GM19372 (cell line): ENCODE measurements around the gene LYRM1.
"Not testable (repeated sequence)": the region's sequence is repeated elsewhere in the genome, so short reads cannot be mapped to it uniquely, and the experiment has no call there.

ENCODE experiments used
- ATAC-seq: cut with Tn5 transposase; IDR thresholded peaks from one replicate; pipeline ENCODE4 v1.9.1; 2021; ENCODE audit warnings: mild to moderate bottlenecking, low read depth, moderate library complexity; ENCODE audit not compliant: unreplicated experiment

Gene LYRM1

GRCh38 chr16:20929676-20930364 lies 29.2 kb downstream of the LYRM1 start:
- not testable (repeated sequence) for ATAC-seq

GRCh38 chr16:20930365-20930690 lies 29.8 kb downstream of the LYRM1 start:
- no peak for ATAC-seq

DNA sequence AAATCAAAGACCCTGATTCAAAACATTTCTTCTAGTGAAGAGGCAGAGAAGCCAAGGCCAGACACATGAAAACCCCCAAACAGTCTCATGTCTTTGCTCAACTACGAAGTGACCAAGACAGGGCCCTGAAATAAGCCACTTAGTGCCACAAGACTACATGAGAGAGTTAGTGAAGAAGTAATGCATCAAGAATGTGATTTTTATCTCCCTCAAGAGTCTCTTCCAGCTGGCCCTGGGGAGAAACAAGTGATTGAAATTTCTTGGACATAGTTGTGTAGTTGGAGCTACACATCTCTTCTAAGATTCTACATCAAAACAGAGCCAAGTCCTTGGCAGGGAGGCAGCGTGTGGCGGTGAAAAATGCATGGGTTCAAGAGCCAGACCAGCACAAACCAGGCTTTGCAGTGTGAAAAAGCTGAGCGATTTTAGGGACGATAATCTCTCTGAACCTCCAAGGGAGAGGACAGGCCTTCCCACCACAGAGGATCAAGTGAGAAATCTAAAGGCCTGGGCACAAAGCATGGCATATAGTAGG lies 30.6 kb downstream of the LYRM1 start:
- no peak for ATAC-seq

GRCh38 chr16:20933589-20933988 lies 33.0 kb downstream of the LYRM1 start:
- ATAC-seq = no peak

GRCh38 chr16:20937736-20938135 lies 37.2 kb downstream of the LYRM1 start:
- no peak for ATAC-seq

DNA sequence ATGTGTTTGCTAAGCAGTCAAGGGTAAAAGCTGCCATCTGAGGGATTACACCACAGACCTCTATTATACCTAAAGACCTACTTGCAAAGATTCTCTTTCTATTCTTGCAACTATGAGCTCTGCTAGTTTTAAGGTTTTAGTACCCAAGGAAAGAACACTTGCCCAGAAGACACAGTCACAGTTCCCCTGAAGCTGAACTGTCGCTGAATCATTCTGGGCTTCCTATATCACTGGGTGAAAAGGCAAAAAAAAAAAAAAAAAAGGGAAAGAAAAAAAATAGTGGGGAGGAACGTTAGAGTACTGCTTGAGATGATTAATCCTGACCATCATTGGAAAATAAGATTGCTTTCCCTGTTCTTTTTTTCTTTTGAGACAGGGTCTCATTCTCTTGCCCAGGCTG lies 37.9 kb downstream of the LYRM1 start:
- no peak for ATAC-seq

GRCh38 chr16:20939611-20940010 lies 39.0 kb downstream of the LYRM1 start:
- no peak for ATAC-seq

DNA sequence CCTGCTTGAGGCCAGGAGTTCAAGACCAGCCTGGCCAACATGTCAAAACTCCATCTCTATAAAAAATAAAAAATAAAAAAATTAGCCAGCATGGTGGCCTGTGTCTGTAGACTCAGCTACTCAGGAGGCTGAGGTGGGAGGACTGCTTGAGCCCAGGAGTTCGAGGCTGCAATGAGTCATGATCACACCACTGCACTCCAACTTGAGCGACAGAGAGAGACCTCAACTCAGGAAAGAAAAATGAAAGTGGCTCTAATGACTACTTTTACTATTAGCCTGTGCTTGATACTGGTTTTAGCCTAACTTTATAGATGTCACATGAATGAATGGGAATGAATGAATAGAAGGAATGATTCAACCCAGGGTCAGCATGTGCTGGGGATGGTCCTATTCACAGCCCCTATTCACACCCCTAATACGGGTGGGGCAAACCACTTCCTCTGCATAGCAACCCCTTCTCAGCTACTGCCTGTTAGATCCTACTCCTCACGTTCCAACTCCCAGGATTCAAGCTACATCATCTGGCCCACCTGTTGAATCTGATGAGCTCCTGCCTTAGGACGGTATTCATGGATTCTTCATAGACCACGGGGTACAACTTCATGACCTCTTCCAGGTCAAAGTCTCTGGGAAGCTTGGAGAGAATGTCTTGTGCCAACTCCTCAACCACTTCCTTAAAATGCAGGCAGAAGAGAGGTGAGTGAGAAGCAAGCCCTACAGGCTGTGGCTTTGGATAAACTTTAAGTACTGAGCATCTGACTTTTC lies 40.5 kb downstream of the LYRM1 start:
- no peak for ATAC-seq

- ATAC-seq = no peak
These were observed 41.0 kb downstream of the LYRM1 start for GRCh38 chr16:20941636-20941926.

GRCh38 chr16:20942256-20942655 lies 41.7 kb downstream of the LYRM1 start:
- ATAC-seq = no peak

GRCh38 chr16:20944861-20945574 lies 44.4 kb downstream of the LYRM1 start:
- no peak for ATAC-seq

GRCh38 chr16:20945575-20945875 lies 45.0 kb downstream of the LYRM1 start:
- ATAC-seq = not testable (repeated sequence)

- ATAC-seq = no peak
These were observed 45.6 kb downstream of the LYRM1 start for GRCh38 chr16:20946015-20946629.

DNA sequence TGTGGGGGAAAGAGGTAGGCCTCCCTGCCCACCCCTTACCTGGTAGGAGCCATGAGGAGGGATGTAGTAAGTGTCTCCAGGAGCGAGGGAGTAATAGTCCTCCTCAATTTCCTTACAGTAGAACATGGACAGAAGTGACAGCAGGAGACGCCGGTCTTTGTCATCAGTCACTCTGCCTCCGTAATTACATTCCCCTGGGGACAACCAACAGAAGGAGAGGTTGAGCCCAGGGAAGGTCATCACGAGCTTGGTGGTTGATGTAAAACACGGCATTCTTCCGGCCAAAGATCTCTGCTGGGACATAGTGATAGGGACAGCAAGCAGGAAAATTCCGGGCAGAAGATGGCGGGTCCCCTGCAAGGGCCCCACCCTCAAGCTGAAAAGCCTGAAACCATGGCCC lies 47.9 kb downstream of the LYRM1 start:
- no peak for ATAC-seq

DNA sequence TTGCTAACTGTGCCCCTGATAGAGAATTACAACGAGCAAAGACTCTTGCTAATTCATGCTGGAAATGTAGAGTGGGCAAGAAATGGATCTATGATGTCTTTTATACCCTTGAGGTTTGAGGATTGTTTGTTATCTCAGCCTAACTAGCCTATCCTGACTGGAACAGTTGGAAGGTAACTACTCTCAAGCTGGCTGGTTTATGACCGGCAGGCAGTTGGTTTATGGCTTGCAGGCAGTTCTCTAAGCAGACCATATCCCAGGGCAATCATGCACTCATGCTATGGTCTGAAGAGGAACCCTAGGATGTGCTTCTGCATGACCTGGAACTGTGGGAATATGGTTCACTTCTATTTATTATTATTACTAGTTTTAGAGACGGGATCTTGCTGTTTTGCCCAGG lies 49.1 kb downstream of the LYRM1 start:
- ATAC-seq = no peak

DNA sequence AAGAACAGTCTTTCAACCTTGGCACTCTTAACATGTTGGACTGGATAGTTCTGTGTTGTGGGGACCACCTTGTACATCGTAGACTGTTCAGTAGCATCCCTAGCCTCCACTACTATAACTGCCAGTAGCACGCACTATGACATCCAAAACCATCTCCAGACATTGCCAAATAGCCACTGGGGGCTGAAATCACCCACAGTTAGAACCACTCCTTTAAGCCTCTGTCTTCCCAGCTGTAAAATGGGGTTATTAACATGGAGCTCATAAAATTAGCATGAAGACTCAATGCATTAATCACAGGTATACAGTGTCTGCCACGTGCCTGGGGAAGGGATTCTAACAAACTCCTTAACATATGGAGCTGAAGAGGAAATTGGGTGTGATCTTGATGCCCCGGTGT lies 49.7 kb downstream of the LYRM1 start:
- ATAC-seq = no peak

GRCh38 chr16:20952139-20952920 lies 51.8 kb downstream of the LYRM1 start:
- no peak for ATAC-seq

GRCh38 chr16:20954574-20954973 lies 54.0 kb downstream of the LYRM1 start:
- no peak for ATAC-seq

DNA sequence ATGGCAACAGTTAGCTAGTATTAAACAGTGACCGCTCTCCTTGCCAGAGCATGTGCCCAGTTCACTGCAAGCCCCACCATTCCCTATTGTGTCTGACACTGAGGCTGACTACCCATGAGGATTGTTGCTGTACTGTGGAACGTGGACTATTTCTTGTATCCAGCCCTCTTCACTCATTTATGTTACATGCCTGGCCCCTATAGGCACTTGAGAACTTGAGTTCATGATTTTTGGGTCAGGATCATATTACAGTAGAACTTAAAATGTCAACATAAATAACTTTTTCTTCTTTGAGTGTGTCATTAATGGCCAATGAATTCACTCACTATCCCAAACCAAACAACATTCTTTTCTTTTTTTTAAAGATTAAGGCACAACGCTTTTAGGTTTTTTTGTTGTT lies 55.7 kb downstream of the LYRM1 start:
- no peak for ATAC-seq

DNA sequence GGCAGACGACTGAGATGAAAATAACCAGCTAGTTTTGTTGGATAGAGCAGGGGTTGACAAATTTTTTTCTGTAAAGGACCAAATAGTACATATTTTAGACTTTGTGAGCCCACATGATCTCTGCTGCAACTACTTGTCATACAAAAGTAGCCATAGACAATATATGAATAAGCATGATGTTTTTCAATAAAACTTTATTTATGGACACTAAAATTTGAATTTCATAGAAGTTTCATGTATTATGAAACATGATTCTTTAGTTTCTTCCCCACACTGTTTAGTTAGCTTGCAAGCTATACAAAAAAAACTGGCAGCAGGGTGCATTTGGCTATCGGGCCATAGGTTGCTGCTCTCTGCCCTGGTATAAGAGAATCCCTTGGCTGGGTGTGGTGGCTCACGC lies 56.6 kb downstream of the LYRM1 start:
- no peak for ATAC-seq

- ATAC-seq = no peak
These were observed 60.3 kb downstream of the LYRM1 start for GRCh38 chr16:20960899-20961298.
